HG02763 (cell line): ENCODE measurements around the gene BHMT2.

ENCODE experiments used
- ATAC-seq: cut with Tn5 transposase; IDR thresholded peaks from one replicate; pipeline ENCODE4 v1.9.1; 2021; ENCODE audit warnings: mild to moderate bottlenecking, moderate library complexity; ENCODE audit not compliant: unreplicated experiment

The BHMT2 gene

GRCh38 chr5:79112703-79113058 is 43.1 kb downstream of the BHMT2 start:
- no peak for ATAC-seq

GRCh38 chr5:79119486-79119885 is 49.9 kb downstream of the BHMT2 start:
- no peak for ATAC-seq

GRCh38 chr5:79120221-79120620 is 50.7 kb downstream of the BHMT2 start:
- no peak for ATAC-seq

- ATAC-seq, result no peak
These were observed 53.4 kb downstream of the BHMT2 start for GRCh38 chr5:79122973-79123372.

- ATAC-seq, result no peak
These were observed 55.0 kb downstream of the BHMT2 start for GRCh38 chr5:79124607-79125006.

GRCh38 chr5:79130781-79131180 is 61.2 kb downstream of the BHMT2 start:
- no peak for ATAC-seq

GRCh38 chr5:79133121-79133656 is 63.6 kb downstream of the BHMT2 start:
- no peak for ATAC-seq

GRCh38 chr5:79133657-79134451 is 64.3 kb downstream of the BHMT2 start:
- no peak for ATAC-seq

- ATAC-seq, result no peak
These were observed 66.4 kb downstream of the BHMT2 start for GRCh38 chr5:79135790-79136553.

GRCh38 chr5:79136618-79137017 is 67.1 kb downstream of the BHMT2 start:
- ATAC-seq, result no peak
